ENCODE results near the gene KY. TPM values are rescaled to one million over a fixed set of nuclear protein-coding genes. Genes with fewer than 3 reads are reported as not detected.
A peak's percentile ranks its signal among the peaks of the same experiment; 100 is the strongest.

The KY gene
- total RNA-seq, 1 donor: 10.5 TPM

DNA sequence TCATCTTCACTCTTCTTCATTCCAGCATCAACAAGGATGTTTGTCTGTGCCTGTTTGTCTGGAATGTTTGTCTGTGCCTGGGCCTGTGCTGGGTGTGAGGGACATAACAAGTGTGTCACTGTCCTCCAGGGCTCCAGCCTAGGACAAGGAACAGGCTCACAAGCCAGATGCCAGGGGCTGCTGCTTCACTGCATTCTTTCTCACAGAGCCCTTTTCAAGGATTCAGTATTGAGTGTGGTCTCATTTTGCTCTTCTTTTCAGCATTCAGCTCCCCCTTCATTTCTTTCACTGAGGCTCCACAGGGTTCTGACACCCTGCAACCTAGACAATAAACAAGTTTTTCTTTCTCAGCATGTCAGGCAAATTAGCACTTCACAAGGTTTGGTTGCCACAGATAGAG, 43.6 kb upstream of the KY start:
- no peak overlapping the region for H3K4me3 ChIP-seq (ENCODE audit: low read depth, low read length)
- no peak for DNase-seq (ENCODE audit: low read depth)
- TF ChIP-seq, protein P1, sequence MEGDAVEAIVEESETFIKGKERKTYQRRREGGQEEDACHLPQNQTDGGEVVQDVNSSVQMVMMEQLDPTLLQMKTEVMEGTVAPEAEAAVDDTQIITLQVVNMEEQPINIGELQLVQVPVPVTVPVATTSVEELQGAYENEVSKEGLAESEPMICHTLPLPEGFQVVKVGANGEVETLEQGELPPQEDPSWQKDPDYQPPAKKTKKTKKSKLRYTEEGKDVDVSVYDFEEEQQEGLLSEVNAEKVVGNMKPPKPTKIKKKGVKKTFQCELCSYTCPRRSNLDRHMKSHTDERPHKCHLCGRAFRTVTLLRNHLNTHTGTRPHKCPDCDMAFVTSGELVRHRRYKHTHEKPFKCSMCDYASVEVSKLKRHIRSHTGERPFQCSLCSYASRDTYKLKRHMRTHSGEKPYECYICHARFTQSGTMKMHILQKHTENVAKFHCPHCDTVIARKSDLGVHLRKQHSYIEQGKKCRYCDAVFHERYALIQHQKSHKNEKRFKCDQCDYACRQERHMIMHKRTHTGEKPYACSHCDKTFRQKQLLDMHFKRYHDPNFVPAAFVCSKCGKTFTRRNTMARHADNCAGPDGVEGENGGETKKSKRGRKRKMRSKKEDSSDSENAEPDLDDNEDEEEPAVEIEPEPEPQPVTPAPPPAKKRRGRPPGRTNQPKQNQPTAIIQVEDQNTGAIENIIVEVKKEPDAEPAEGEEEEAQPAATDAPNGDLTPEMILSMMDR (IDR thresholded peaks at IDR 0.05; ENCODE audit: insufficient read depth, low read length): no peak

- no peak for DNase-seq (ENCODE audit: low read depth)
- TF ChIP-seq, protein P1 (IDR thresholded peaks at IDR 0.05; ENCODE audit: insufficient read depth, low read length): no peak
- no peak overlapping the region for H3K4me3 ChIP-seq (ENCODE audit: low read depth, low read length)
These were observed 43.0 kb upstream of the KY start for GRCh38 chr3:134693804-134694203.

DNA sequence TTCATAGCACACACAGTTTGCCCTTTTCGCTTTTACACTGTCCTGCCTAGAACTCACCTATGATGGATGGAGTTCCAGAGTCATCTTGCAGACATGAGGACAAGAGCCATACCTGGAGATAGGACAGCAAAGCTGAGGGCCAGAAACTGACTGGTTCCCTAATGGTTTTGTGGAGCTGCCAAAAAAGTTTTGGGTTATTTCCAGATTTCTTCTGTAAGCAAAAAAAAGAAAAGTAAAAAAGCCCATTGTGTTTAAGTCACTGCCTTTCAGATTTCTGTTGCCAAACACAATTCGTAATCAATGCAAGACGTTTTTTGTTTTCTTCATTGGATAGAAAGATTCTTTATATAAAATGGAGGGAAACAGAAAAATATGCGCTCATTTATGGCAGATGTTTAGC, 42.4 kb upstream of the KY start:
- no peak overlapping the region for H3K4me3 ChIP-seq (ENCODE audit: low read depth, low read length)
- TF ChIP-seq, protein P1 (IDR thresholded peaks at IDR 0.05; ENCODE audit: insufficient read depth, low read length): no peak
- peak; percentile 61 for DNase-seq (ENCODE audit: low read depth)

- DNase-seq (ENCODE audit: low read depth): no peak
- TF ChIP-seq, protein P1 (IDR thresholded peaks at IDR 0.05; ENCODE audit: insufficient read depth, low read length): no peak
- no peak overlapping the region for H3K4me3 ChIP-seq (ENCODE audit: low read depth, low read length)
These were observed 39.4 kb upstream of the KY start for GRCh38 chr3:134690226-134690625.

GRCh38 chr3:134687642-134688041, 36.8 kb upstream of the KY start:
- TF ChIP-seq, protein P1 (IDR thresholded peaks at IDR 0.05; ENCODE audit: insufficient read depth, low read length): no peak
- no peak for DNase-seq (ENCODE audit: low read depth)
- no peak overlapping the region for H3K4me3 ChIP-seq (ENCODE audit: low read depth, low read length)

DNA sequence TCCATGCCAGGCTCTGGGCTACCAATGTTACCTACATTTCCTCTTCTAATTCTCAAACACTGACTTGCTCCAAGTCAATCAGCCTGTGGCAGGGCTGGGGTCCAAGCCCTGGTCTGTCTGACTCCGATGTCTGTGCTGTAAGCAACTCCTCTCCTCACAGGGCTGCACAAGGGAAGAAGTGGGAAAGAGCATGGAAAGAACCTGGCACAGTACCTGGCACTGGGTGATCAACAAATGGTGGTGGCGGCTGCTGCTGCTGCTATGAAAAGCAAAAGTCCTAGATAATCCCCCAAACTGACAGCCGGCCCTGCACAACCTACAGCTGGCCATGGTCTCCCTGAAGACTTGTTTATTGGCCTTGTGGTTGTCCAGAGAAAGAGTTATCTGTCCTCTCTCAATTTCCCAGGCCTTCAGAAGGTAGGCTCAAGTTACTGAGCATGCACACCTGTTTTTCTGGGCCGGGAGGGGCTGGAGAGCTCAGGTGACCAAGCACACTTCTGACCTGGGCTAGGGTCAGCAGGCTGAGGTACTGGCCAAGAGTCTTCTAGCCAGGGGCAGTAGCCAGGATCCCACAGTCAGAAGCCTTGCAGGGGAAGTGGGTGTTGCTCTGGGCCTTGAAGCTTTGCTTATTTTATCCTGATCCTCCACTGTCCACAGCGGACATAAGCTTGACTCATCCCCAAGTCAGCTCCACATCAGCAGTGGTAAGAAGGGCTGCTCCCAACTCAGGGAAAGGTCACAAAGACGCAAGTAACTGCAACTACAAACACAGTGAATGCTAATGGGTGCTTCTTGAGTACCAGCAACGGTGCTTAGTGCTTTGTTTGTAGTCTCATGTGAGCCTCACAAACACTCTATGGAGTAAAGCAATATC, 35.3 kb upstream of the KY start:
- TF ChIP-seq, protein P1 (IDR thresholded peaks at IDR 0.05; ENCODE audit: insufficient read depth, low read length): no peak
- DNase-seq (ENCODE audit: low read depth): peak; percentile 78
- no peak overlapping the region for H3K4me3 ChIP-seq (ENCODE audit: low read depth, low read length)

Data from fibroblast of the aortic adventitia (primary cell).